Glomerular visceral epithelial cell (primary cell): ENCODE data around the gene SP140L.
"Not testable (repeated sequence)": the region's sequence is repeated elsewhere in the genome, so short reads cannot be mapped to it uniquely, and the experiment has no call there.

Source experiments
- DNase-seq: peaks from one replicate; pipeline ENCODE4 v3.0.0-alpha.2; 2016; ENCODE audit errors: extremely low spot score

Gene SP140L

DNA sequence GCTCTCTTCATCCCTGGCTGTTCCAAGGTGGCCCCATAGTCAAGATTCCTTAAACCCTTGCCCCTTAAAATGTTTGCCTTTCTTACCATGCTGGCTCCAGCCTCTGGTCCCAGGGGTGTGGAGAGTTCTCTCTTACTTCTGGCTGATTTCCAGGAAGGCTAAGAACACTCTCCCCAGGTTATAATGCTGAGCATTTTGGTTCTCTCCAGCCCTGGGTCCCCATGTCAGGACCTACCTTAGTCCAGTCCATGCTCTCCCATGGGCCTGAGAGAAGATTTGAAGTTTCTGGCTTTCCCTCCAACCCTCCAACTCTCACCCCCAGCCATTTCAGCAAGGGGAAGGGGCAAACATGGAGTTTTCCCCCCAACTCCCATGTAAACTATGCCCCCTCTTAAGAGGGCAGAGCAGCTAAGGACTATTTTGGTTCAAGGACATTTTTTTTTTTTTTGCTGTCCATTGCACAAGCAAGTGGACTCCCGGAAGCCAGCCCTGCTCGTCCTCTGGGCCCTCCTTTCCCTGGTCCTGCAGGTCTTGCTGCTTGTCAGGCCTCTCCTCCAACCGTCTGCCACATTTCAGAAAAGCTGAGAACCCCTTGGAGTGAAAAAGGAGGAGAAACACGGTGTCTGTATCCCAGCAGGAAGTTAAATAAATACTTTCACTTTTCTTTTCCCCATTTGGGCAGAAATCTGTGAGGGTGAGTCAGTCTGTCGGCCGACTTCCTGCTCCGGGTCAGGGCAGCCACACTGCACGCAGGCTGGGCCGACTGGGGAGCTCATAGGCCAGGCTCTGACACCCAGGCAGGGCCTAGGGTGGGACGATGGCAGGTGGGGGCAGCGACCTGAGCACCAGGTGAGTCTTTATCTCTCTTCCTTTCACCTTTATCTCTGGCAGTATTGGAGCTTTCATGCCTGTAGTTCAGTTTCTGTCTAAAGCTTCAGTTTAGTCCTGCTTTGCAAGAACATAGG lies at the start of gene SP140L:
Gene SP140L, plus strand, starts transcription at position 741 of the 965 bp plus-strand sequence. Its CDS starts 77 bp downstream, at position 818.
- peak; percentile 83 for DNase-seq

DNA sequence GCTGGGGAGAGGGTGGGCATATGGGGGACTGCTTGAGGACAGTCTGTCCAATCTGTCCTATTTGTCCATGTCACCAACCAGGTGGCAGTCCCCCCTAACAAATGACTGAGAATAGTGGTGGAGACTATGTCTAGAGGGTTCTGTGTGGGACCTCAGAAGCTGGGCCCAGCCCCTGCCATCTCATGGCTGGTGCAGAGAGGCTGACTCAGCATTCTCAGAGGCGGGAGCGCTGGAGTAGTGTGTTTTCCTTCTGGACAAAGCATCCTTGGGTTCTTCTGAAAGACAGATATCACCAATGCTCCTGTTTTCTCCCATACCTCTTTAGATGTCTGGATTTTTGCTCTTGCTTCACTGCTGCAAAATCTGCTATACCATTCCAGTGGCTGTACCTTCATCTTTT lies 44.1 kb upstream of the SP140L start:
- DNase-seq, result no peak

- no peak for DNase-seq
Observed at GRCh38 chr2:230286048-230286447, 40.9 kb upstream of the SP140L start.

DNA sequence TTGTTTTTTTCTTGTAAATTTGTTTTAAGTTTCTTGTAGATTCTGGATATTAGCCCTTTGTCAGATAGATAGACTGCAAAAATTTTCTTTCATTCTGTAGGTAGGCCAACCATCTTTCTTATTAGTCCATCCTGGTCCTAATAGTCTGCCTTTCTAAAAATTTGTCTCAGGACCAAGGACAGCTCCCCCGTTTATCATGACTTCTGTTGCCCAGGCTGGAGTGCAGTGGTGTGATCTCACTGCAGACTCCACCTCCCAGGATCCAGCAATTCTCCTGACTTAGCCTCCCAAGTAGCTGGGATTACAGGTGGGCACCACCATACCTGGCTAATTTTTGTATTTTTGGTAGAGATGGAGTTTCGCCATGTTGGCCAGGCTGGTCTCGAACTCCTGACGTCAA lies 37.7 kb upstream of the SP140L start:
- DNase-seq, result peak; percentile 31

- DNase-seq, result no peak
Observed at GRCh38 chr2:230295192-230295591, 31.8 kb upstream of the SP140L start.

GRCh38 chr2:230296917-230297316 lies 30.1 kb upstream of the SP140L start:
- DNase-seq, result no peak

GRCh38 chr2:230299618-230300017 lies 27.4 kb upstream of the SP140L start:
- no peak for DNase-seq

DNA sequence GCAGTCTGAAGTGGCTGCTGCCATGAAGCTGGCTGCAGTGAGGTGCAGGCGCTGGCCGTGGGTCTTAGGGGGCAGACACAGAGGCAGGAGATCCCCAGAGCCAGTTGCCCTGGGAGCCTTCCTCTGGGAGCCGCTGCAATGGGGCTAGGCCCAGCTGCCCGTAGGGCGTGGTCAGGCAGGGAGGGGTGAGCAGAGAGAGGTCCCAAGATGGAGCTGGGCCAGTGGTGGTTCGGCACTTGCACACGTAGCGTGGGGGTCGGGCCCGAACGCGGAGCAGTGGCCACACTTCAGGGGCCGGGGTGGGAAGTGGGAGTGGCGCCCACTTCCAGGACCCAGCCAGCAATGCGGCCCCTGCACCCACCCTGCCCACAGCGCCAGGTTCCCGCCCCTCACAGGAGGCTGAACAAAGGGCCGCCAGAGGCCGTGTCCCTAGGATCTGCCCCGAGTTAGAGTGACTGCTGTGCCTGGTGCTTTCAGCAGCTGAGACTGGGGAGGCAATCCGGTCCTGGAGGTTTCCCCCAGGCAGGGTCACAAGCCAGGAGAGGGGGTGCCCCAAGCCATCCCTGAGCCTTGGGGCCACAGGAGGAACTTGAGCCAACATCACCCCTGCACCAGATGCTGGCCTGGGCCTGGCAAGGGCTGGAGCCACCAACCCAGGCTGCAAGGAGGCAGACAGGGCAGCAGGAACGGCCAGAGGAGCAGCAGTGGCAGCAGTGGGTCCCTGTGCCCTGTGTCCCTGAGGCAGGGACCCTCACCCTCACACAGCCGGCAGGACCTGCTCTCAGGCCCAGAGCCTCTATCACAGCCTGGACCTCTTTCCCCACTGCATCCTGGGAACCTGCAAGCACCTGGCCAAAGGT lies 21.3 kb upstream of the SP140L start:
- DNase-seq, result no peak

- no peak for DNase-seq
Observed at GRCh38 chr2:230306474-230306873, 20.5 kb upstream of the SP140L start.

DNA sequence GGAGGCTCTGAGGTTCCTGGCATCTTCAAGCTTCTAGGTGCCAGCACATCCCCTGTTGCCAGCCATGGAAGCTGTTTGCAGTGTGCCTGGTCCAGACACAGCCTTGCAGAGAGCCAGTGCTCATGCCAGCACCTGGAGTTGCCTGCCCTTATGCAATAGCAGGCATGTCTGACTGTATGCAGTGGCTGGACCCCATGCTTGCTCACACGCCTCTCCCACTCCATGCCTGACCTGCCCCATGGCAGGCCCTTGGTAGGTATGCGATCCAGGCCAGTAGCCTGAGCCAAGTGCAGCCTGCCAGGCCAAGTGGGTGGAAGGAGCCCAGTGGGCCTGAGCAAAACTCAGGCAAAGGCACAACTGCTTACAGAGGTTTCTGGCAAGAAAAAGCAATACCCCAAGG lies 19.5 kb upstream of the SP140L start:
- no peak for DNase-seq

DNA sequence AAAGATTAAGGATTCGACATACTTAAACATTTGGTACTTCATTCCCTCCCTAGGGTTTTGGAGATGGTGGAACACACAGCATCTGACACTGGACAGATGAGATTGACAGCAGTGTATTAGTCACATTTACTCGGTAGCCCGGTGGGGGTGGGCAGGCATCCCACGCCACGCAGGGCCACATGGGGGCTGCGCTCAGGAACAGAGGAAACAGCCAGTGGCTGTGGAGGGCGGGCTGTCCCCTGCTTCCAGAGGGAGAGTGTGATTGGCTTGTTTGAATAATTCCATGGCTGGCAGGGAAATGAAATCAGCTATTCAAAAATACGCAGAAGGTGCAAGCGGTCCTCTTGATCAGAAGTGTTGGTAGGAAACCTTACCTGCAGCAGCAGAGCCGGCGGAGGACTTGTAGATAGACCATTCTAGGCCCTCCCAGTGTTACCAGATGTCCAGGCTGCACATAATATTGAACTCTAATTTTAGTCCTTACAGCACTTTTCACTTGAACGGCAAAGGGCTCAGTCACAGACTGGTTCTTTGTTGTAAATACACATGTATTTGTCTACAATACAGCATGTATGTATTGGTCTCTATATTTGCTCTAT lies 18.5 kb upstream of the SP140L start:
- DNase-seq, result no peak

DNA sequence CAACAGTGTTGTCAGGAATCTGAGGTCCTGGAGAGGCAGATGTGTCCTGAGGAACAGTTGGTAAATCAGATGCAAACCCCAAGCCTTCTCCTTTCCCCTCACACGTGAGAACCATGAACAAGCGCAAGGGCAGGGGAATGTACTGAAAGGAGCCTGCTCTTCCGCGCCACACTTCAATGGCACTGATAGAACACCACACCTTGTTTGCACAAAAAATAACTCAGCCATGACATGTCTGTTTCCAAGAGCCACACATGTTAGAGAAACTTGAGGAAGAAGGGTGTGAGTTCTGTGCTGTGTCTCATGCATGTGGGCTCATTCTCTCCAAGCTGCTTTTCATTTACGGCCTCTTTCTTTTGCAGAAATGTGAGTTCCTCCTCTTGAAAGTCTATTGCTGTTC lies 16.2 kb upstream of the SP140L start:
- not testable (repeated sequence) for DNase-seq

GRCh38 chr2:230311634-230312033 lies 15.4 kb upstream of the SP140L start:
- DNase-seq, result not testable (repeated sequence)

DNA sequence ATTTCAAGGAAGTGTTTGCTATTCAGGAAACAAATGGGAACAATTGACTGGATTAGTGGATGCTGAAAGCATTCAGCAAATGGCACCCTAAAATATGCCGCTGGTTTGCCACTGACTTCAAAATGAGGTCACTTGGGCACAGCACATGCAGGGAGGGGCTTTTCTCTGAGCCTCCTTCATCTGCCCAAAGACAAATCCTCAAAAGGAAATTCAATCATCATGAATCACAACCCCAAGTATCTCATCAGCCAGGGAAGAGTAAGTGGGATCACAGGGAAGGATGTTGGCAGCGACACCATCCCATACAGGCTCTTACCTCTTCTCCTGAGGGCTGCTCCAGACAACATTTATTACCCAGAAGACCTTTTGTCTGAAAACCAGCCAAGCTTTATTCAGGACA lies 14.4 kb upstream of the SP140L start:
- peak; percentile 38 for DNase-seq

GRCh38 chr2:230317366-230317765 lies 9.6 kb upstream of the SP140L start:
- no peak for DNase-seq

- DNase-seq, result no peak
Observed at GRCh38 chr2:230318190-230319121, 8.5 kb upstream of the SP140L start.

DNA sequence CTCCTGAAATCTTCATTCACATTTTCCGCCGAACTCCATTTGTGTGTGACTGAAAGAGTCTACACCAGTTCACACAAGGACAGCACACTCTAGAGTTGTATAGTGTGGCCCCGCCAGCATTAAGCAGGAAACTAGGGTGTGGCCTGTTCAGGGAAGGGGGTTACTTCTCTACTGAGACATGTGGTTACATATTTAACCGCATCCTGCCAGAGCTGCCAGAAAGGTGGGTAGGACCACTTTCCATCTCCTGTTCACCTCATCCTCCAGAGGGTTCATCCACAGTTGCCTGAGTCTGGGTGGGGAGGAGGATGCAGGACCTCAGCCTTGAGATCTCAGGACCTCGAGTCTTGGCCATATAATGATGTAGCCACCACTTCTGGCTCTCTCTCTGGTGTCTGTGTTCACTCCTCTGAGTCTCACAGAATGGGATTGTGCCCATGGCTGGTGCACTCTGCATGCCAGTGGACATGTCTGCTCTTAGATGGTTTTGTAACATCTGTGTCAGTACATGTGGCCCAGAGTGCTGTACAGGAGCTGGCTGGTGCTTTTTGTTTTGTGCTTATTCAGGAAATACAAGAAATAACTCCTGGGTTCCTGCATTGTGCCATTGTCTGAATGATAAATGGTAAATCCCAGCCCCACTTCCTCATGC lies 7.7 kb upstream of the SP140L start:
- no peak for DNase-seq

- DNase-seq, result no peak
Observed at GRCh38 chr2:230321031-230321430, 6.0 kb upstream of the SP140L start.

DNA sequence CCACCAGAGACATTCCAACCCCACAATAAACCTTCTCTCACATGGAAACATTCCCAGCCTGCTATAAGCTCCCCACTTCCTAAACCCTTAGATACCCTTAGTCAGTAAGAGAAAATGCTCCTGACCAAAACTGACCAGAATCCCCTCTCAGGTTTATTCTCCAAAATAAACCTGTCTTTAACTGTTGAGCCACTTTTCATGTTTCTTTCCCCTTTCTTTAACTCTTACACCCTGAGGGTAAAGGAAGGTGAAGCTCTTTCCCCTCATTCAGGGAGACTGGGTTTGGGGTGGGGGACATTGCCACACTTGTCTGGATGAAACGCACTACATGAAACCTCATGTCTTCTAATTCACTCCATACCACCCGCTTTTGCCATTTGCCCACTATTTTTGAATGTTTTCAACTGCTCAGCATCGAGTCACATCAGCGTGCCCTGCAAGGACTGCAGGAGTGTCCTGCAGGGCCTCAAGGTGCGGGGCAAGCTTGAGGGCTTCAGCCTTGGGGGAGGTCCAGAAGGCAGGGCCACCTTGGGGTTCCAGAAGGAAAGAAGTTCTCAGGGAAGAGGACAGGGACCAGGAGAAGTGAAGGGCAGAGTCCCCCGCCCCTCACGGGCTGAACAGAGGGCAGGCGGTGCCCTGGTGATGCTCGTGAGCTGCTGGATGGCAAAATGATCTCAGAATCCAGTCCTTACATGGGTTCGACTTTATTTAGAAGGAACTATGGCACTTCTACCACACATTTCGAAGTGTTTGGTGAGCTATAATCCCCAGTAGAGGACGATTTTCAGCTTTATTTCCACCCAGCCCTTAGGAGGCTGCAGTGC lies 4.2 kb upstream of the SP140L start:
- no peak for DNase-seq
